Measurements from ENCODE around the gene GFPT1. TPM values are rescaled to one million over a fixed set of nuclear protein-coding genes. Genes with fewer than 3 reads are reported as not detected.

Gene GFPT1
- total and polyA plus RNA-seq, 9 of the 15 experiments (the other 6 are each of a cell fraction or from before 2014, with no cell fraction given) = 6.6 to 38.3 (median 15.9) TPM

GRCh38 chr2:69375494-69376353 is 11.3 kb downstream of the GFPT1 start (continued):
- TF ChIP-seq, protein P1, sequence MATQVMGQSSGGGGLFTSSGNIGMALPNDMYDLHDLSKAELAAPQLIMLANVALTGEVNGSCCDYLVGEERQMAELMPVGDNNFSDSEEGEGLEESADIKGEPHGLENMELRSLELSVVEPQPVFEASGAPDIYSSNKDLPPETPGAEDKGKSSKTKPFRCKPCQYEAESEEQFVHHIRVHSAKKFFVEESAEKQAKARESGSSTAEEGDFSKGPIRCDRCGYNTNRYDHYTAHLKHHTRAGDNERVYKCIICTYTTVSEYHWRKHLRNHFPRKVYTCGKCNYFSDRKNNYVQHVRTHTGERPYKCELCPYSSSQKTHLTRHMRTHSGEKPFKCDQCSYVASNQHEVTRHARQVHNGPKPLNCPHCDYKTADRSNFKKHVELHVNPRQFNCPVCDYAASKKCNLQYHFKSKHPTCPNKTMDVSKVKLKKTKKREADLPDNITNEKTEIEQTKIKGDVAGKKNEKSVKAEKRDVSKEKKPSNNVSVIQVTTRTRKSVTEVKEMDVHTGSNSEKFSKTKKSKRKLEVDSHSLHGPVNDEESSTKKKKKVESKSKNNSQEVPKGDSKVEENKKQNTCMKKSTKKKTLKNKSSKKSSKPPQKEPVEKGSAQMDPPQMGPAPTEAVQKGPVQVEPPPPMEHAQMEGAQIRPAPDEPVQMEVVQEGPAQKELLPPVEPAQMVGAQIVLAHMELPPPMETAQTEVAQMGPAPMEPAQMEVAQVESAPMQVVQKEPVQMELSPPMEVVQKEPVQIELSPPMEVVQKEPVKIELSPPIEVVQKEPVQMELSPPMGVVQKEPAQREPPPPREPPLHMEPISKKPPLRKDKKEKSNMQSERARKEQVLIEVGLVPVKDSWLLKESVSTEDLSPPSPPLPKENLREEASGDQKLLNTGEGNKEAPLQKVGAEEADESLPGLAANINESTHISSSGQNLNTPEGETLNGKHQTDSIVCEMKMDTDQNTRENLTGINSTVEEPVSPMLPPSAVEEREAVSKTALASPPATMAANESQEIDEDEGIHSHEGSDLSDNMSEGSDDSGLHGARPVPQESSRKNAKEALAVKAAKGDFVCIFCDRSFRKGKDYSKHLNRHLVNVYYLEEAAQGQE (IDR thresholded peaks at IDR 0.05; ENCODE audit: borderline replicate concordance) = peak; percentile 31; the same call in 1 of the 2 replicates
- TF ChIP-seq, protein P1 (CRISPR knock-in tag; IDR thresholded peaks at IDR 0.05; ENCODE audit: low read depth) = no peak
- TF ChIP-seq HDAC8 (tag; IDR thresholded peaks at IDR 0.05) = no peak
- no peak for TF ChIP-seq ZFPM2 (CRISPR knock-in tag; IDR thresholded peaks at IDR 0.05)
- TF ChIP-seq, protein P2, sequence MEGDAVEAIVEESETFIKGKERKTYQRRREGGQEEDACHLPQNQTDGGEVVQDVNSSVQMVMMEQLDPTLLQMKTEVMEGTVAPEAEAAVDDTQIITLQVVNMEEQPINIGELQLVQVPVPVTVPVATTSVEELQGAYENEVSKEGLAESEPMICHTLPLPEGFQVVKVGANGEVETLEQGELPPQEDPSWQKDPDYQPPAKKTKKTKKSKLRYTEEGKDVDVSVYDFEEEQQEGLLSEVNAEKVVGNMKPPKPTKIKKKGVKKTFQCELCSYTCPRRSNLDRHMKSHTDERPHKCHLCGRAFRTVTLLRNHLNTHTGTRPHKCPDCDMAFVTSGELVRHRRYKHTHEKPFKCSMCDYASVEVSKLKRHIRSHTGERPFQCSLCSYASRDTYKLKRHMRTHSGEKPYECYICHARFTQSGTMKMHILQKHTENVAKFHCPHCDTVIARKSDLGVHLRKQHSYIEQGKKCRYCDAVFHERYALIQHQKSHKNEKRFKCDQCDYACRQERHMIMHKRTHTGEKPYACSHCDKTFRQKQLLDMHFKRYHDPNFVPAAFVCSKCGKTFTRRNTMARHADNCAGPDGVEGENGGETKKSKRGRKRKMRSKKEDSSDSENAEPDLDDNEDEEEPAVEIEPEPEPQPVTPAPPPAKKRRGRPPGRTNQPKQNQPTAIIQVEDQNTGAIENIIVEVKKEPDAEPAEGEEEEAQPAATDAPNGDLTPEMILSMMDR (IDR thresholded peaks at IDR 0.05 in 2 of 3, conservative IDR thresholded peaks at IDR 0.05 in 1 of 3; ENCODE audit: insufficient read depth in 2 of 3, low read depth in 1 of 3, low read length in 3 of 3) = peak; percentile 73 to 83 (median 75)
- TF ChIP-seq TEAD4 (IDR thresholded peaks at IDR 0.05; ENCODE audit: low read length) = 0 out of 2 replicates have a peak, but pooled peaks have one; percentile 23
- no peak for TF ChIP-seq TEAD4 (CRISPR knock-in tag; IDR thresholded peaks at IDR 0.05; ENCODE audit: borderline replicate concordance)
- peak; percentile 52 to 73 for TF ChIP-seq RAD21 (CRISPR knock-in tag; conservative IDR thresholded peaks at IDR 0.05 in 1 of 2, IDR thresholded peaks at IDR 0.05 in 1 of 2)
- peak; percentile 22; the same call in 1 of the 2 replicates for TF ChIP-seq ZNF592 (IDR thresholded peaks at IDR 0.05)
- peak; percentile 34; the same call in 1 of the 2 replicates for TF ChIP-seq FOSL1 (tag; conservative IDR thresholded peaks at IDR 0.05)
